Measurements from ENCODE around the gene BEND2. TPM values are rescaled to one million over a fixed set of nuclear protein-coding genes. Genes with fewer than 3 reads are reported as not detected.
"Not testable (repeated sequence)": the region's sequence is repeated elsewhere in the genome, so short reads cannot be mapped to it uniquely, and the experiment has no call there.

BEND2 gene
- under 1 TPM in 1 of 10 donors, not detected in 9; 0.08 TPM for total RNA-seq
- polyA plus RNA-seq, result under 1 TPM in 1 of 2 donors, not detected in 1; 0.10 TPM
- long read RNA-seq, donor 1, result 0 reads
- long read RNA-seq, donor 2, result 0 reads
- long read RNA-seq, donor 3, partial matches to known transcripts, result 0 of 1 reads
- long read RNA-seq, donor 3, other reads (novel, unspliced or antisense), result 1 of 1 reads

- intact Hi-C loops (cut with DNase I), result no loop called here
- peaks cover 0 to 37% (median 0%) of the 10 kb centered on the region in 11 donors for H3K9me3 ChIP-seq
- TF ChIP-seq CTCF (IDR thresholded peaks at IDR 0.05), result no peak
- H3K27ac ChIP-seq, result no peak within 1 kb of the TSS
- H3K4me3 ChIP-seq, result no peak within 1 kb of the TSS
- no peaks in the 10 kb centered on the region for H3K4me1 ChIP-seq
- DNase-seq (no peak), ATAC-seq (no peak)
- no peaks in the 10 kb centered on the region for H3K36me3 ChIP-seq
- H3K27me3 ChIP-seq, result no peaks in the 10 kb centered on the region
- 95% methylated on average over 19 of the region's 19 CpGs for WGBS, 2 donors
Measured at GRCh38 chrX:18220786-18221185, at the start of gene BEND2. TSS of gene BEND2 (minus strand) at chrX:18220886. CDS start at chrX:18220750, 136 bp downstream.

GRCh38 chrX:18255059-18255458 is 34.4 kb upstream of the BEND2 start:
- WGBS, 2 donors, result 97 to 100% methylated on average over 1 of the region's 1 CpG
- intact Hi-C loops (cut with DNase I), result no loop called here
- no peaks in the 10 kb centered on the region for H3K9me3 ChIP-seq
- H3K27me3 ChIP-seq, result no peaks in the 10 kb centered on the region
- no peak overlapping the region for H3K27ac ChIP-seq
- no peak for TF ChIP-seq CTCF (IDR thresholded peaks at IDR 0.05)
- ATAC-seq (no peak), DNase-seq (no peak)
- no peak overlapping the region for H3K4me3 ChIP-seq
- H3K36me3 ChIP-seq, result no peaks in the 10 kb centered on the region
- no peaks in the 10 kb centered on the region for H3K4me1 ChIP-seq

GRCh38 chrX:18252644-18253359 is 32.1 kb upstream of the BEND2 start:
- DNase-seq, result no peak
- no peaks in the 10 kb centered on the region for H3K4me1 ChIP-seq
- no peak for TF ChIP-seq CTCF (IDR thresholded peaks at IDR 0.05)
- 48% methylated on average over 3 of the region's 3 CpGs for WGBS, 2 donors
- no peak overlapping the region for H3K27ac ChIP-seq
- H3K27me3 ChIP-seq, result peaks cover 0 to 8% (median 0%) of the 10 kb centered on the region in 7 donors
- no peaks in the 10 kb centered on the region for H3K9me3 ChIP-seq
- H3K36me3 ChIP-seq, result no peaks in the 10 kb centered on the region
- no peak for ATAC-seq
- intact Hi-C loops (cut with DNase I), result no loop called here
- no peak overlapping the region for H3K4me3 ChIP-seq

GRCh38 chrX:18229646-18230045 is 9.0 kb upstream of the BEND2 start:
- 62 to 87% methylated on average over 10 to 18 of the region's 21 CpGs for WGBS, 2 donors
- H3K4me1 ChIP-seq; H3K4me3 ChIP-seq; H3K27me3 ChIP-seq; H3K36me3 ChIP-seq; H3K27ac ChIP-seq; intact Hi-C loops (cut with DNase I); DNase-seq; ATAC-seq; H3K9me3 ChIP-seq: not testable (repeated sequence)

GRCh38 chrX:18228069-18228468 is 7.4 kb upstream of the BEND2 start:
- Histone ChIP-seq H3K36me3 (no peaks in the 10 kb centered on the region), H3K4me3 (no peak overlapping the region), H3K27ac (no peak overlapping the region), H3K27me3 (no peaks in the 10 kb centered on the region), H3K4me1 (no peaks in the 10 kb centered on the region), H3K9me3 (no peaks in the 10 kb centered on the region)
- DNase-seq (no peak), ATAC-seq (no peak)
- 73 to 85% methylated on average over 13 to 14 of the region's 14 CpGs for WGBS, 2 donors
- TF ChIP-seq CTCF (IDR thresholded peaks at IDR 0.05), result no peak
- intact Hi-C loops (cut with DNase I), result no loop called here
